Measurements from ENCODE around the gene PAX7. TPM values are rescaled to one million over a fixed set of nuclear protein-coding genes. Genes with fewer than 3 reads are reported as not detected.

Gene PAX7
- polyA plus RNA-seq, 1 of the 3 experiments (the other 2 are of a cell fraction) = not detected

GRCh38 chr1:18787825-18788385 lies 157.3 kb downstream of the PAX7 start:
- no peak for TF ChIP-seq FOSL2 (IDR thresholded peaks at IDR 0.05; ENCODE audit: borderline replicate concordance, low read depth)
- TF ChIP-seq RCOR1 (IDR thresholded peaks at IDR 0.05; ENCODE audit: low read length) = no peak
- no peak for TF ChIP-seq RAD21 (IDR thresholded peaks at IDR 0.05; ENCODE audit: low read length)
- no peak for TF ChIP-seq GABPA (IDR thresholded peaks at IDR 0.05; ENCODE audit: low read depth)
- no peak for TF ChIP-seq TEAD4 (IDR thresholded peaks at IDR 0.05; ENCODE audit: borderline replicate concordance, insufficient read depth)
- no peak for TF ChIP-seq REST (IDR thresholded peaks at IDR 0.05; ENCODE audit: low read depth, low read length)
- no peak for TF ChIP-seq RXRA (IDR thresholded peaks at IDR 0.05; ENCODE audit: borderline replicate concordance, low read depth)
- TF ChIP-seq YY1 (IDR thresholded peaks at IDR 0.05; ENCODE audit: low read depth) = no peak
- TF ChIP-seq SMC3 (IDR thresholded peaks at IDR 0.05; ENCODE audit: low read depth, low read length) = no peak
- H3F3A ChIP-seq (replicated peaks; ENCODE audit: insufficient read depth) = no peaks in the 10 kb centered on the region
- H3K9me2 ChIP-seq = no peaks in the 10 kb centered on the region
- H4K20me1 ChIP-seq (ENCODE audit: insufficient read depth) = no peaks in the 10 kb centered on the region
- no peak overlapping the region for H3K27ac ChIP-seq (ENCODE audit: low read depth in 2 of 2, low read length in 1 of 2)
- no peak overlapping the region for H3K4me3 ChIP-seq (ENCODE audit: low read depth in 2 of 2, low read length in 1 of 2)
- peaks cover 0 to under 1% of the 10 kb centered on the region in 2 experiments; a peak in 1 of 4 replicates for H3K4me1 ChIP-seq (ENCODE audit: control insufficient read depth in 1 of 2, insufficient read depth in 2 of 2, low read depth in 1 of 2, low read length in 1 of 2)
- no peak for DNase-seq
- ChIA-PET POLR2A (no interaction called here), CTCF (interaction anchor here (0.6 kb wide), 1 partner anchor 13 kb away, joined by 3 read pairs; no protein-coding TSS in a partner anchor)
- H3K9me3 ChIP-seq = no peaks in the 10 kb centered on the region
- H3K9ac ChIP-seq = no peak overlapping the region
- no peak overlapping the region for H3K4me2 ChIP-seq
- no peaks in the 10 kb centered on the region for H3K79me2 ChIP-seq (ENCODE audit: insufficient read depth)
- no peak overlapping the region for H2AFZ ChIP-seq (ENCODE audit: low read depth)
- 29% methylated on average over 3 of the region's 3 CpGs for WGBS (ENCODE audit: low lambda C conversion rate)
- H3K27me3 ChIP-seq (ENCODE audit: insufficient read depth) = no peaks in the 10 kb centered on the region; the same call in 1 of the 2 replicates
- no peaks in the 10 kb centered on the region for H3K36me3 ChIP-seq (replicated peaks in 1 of 2; ENCODE audit: control insufficient read depth in 1 of 2, insufficient read depth in 2 of 2, low read length in 1 of 2)

GRCh38 chr1:18789246-18789645 lies 158.6 kb downstream of the PAX7 start:
- no peak overlapping the region for H3K9ac ChIP-seq
- H3K4me3 ChIP-seq (ENCODE audit: low read depth in 2 of 2, low read length in 1 of 2) = no peak overlapping the region
- H3K4me1 ChIP-seq (ENCODE audit: control insufficient read depth in 1 of 2, insufficient read depth in 2 of 2, low read depth in 1 of 2, low read length in 1 of 2) = peaks cover 0 to 14% of the 10 kb centered on the region in 2 experiments; a peak in 1 of 4 replicates
- no peak overlapping the region for H2AFZ ChIP-seq (ENCODE audit: low read depth)
- no peak overlapping the region for H3K4me2 ChIP-seq
- ChIA-PET POLR2A (no interaction called here), CTCF (no interaction called here)
- H4K20me1 ChIP-seq (ENCODE audit: insufficient read depth) = no peaks in the 10 kb centered on the region
- no peaks in the 10 kb centered on the region for H3K9me3 ChIP-seq
- no peaks in the 10 kb centered on the region for H3K27me3 ChIP-seq (ENCODE audit: insufficient read depth)
- DNase-seq = no peak
- H3K27ac ChIP-seq (ENCODE audit: low read depth in 2 of 2, low read length in 1 of 2) = no peak overlapping the region
- no peaks in the 10 kb centered on the region for H3K9me2 ChIP-seq
- WGBS (ENCODE audit: low lambda C conversion rate) = 24% methylated on average over 4 of the region's 4 CpGs
- no peaks in the 10 kb centered on the region for H3K79me2 ChIP-seq (ENCODE audit: insufficient read depth)
- no peaks in the 10 kb centered on the region for H3K36me3 ChIP-seq (replicated peaks in 1 of 2; ENCODE audit: control insufficient read depth in 1 of 2, insufficient read depth in 2 of 2, low read length in 1 of 2)
- H3F3A ChIP-seq (replicated peaks; ENCODE audit: insufficient read depth) = no peaks in the 10 kb centered on the region
- TF ChIP-seq RXRA (IDR thresholded peaks at IDR 0.05; ENCODE audit: borderline replicate concordance, low read depth) = no peak
- no peak for TF ChIP-seq MAX (IDR thresholded peaks at IDR 0.05; ENCODE audit: low read depth)
- no peak for TF ChIP-seq TAF1 (IDR thresholded peaks at IDR 0.05; ENCODE audit: borderline replicate concordance, low read depth, low read length)
- no peak for TF ChIP-seq GATA2 (CRISPR knock-in tag; IDR thresholded peaks at IDR 0.05)
- no peak for TF ChIP-seq JUND (IDR thresholded peaks at IDR 0.05)
- no peak for TF ChIP-seq FOXJ3 (CRISPR knock-in tag; IDR thresholded peaks at IDR 0.05)
- no peak for TF ChIP-seq RFX5 (IDR thresholded peaks at IDR 0.05; ENCODE audit: low read length)
- TF ChIP-seq ZBTB33 (IDR thresholded peaks at IDR 0.05; ENCODE audit: borderline replicate concordance, low read depth) = no peak
- no peak for TF ChIP-seq FOXM1 (IDR thresholded peaks at IDR 0.05; ENCODE audit: low read depth)
- no peak for TF ChIP-seq IRF3 (IDR thresholded peaks at IDR 0.05; ENCODE audit: low read depth, low read length)
- no peak for TF ChIP-seq MEF2A (IDR thresholded peaks at IDR 0.05; ENCODE audit: borderline replicate concordance, low read depth)
- no peak for TF ChIP-seq PBX3 (IDR thresholded peaks at IDR 0.05)
- TF ChIP-seq NFIC (IDR thresholded peaks at IDR 0.05; ENCODE audit: borderline replicate concordance) = no peak

Measured in SK-N-SH (cell line).